C4-2B (cell line): ENCODE data around the gene LRMDA.

ENCODE experiments used
- ZFX ChIP-seq: fragments of 450-650 bp; IDR thresholded peaks from 2 replicates; pipeline ENCODE4 v1.6.1; 2017
- TF ChIP-seq, protein P1 (sequence below): fragments of 450-650 bp; conservative IDR thresholded peaks from 2 replicates; pipeline ENCODE4 v1.5.1; 2017; ENCODE audit warnings: mild to moderate bottlenecking

DNA sequence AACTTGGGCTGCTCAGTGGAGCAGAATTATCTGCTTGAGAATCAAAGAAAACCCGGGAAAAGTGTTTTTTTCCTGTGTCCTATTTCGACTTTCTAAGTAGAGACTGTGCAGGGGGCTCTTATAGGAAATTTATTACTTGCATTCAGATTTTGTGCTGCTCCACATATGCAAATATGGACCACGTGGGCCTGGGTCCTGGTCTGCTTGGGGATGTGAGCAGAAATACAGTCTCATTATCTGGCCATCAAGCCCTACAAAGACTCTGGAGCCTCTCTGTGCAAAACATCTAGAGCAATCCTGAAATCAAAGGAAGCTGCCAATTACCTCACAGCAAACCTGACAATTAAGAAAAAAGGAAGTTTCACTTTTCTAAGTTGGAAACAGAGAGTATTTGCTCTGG, 216.9 kb downstream of the LRMDA start:
- TF ChIP-seq, protein P1, sequence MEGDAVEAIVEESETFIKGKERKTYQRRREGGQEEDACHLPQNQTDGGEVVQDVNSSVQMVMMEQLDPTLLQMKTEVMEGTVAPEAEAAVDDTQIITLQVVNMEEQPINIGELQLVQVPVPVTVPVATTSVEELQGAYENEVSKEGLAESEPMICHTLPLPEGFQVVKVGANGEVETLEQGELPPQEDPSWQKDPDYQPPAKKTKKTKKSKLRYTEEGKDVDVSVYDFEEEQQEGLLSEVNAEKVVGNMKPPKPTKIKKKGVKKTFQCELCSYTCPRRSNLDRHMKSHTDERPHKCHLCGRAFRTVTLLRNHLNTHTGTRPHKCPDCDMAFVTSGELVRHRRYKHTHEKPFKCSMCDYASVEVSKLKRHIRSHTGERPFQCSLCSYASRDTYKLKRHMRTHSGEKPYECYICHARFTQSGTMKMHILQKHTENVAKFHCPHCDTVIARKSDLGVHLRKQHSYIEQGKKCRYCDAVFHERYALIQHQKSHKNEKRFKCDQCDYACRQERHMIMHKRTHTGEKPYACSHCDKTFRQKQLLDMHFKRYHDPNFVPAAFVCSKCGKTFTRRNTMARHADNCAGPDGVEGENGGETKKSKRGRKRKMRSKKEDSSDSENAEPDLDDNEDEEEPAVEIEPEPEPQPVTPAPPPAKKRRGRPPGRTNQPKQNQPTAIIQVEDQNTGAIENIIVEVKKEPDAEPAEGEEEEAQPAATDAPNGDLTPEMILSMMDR = no peak
- TF ChIP-seq ZFX = no peak
